ENCODE measurements around the gene NDUFA6.

NDUFA6 gene

DNA sequence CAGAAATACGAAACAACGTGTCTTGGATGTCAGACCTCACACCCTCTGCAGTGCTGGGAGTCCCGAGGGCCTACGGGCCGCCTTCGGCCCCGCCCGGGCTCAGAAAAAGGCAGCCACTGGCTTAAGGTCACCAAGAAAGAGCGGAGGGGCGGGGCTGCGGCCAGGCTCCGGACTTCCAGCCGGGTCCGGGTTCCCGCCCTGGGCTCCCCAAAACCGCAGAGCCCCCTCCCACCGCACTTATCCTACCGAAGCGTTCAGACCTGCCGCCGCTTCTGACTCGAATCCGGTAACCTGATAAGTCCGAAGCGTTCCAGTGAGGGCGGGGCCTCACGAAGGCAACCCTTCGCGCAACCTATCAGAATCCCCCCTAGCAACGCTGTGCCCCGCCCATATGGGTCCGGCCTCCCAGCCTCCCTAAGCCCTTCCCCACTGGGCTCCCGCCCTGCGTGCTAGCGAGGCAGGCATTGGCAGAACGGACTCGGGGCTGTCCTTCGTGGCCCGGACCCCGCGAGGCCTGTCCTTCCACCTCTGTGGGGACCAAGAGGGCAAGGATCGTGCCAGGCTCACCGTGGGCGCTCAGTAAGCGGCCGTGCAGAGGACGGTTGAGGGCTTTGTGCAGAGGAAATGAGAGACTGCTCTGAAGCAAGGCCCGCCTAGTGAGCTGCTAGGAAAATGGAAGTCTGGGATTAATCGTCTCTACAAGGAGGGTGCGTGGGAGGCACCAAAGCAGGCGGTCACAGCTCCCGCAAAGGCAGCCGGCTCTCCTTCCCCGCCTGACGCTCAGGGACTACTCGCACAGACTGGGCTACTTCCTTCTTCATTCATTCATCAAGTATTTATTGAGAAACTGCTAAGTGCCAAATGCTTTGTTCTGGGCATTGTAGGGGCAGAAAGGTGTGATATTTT, 19.8 kb downstream of the NDUFA6 start, which contains the start of gene NAGA:
TSS of gene NAGA (minus strand) at position 296 of the 906 bp plus-strand sequence. CDS start 515 bp downstream, outside the sequence.
- peak; percentile 97 for DNase-seq (ENCODE audit: low spot score)

DNA sequence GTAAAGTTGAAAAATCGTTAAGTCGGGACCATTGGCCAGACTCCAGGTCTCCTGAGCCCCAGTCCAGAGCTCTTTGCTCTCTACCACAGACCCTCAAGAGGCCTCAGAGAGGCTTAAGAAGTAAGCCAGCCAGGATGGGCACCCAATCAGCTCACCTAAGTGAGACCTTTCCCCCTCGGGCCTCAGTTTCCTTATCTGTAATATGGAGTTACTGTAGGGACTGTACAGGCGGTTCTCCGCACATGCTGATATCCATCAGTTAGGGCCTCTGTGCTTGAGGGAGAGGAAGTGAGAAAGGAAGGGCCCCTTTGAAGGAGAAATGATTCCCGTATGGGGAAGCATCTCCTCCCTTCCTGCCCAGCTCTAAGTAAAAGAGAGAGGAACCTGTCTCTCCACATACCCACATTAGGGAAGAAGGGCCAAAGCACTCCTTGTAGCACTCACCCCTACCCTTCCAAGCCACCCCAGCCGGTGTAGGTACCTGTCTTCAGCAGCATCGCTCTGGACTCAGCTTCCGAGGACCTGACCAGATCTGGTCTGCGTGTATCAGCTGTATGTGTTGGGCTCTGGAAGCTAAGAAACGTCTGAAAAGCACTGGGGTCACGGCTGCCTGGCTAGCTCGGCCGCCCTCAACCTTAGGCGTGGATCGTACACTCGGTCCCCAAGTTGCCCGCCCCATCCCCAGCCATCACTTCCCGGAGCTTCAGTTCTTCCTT, 20.6 kb downstream of the NDUFA6 start:
- DNase-seq (ENCODE audit: low spot score) = peak; percentile 54

DNA sequence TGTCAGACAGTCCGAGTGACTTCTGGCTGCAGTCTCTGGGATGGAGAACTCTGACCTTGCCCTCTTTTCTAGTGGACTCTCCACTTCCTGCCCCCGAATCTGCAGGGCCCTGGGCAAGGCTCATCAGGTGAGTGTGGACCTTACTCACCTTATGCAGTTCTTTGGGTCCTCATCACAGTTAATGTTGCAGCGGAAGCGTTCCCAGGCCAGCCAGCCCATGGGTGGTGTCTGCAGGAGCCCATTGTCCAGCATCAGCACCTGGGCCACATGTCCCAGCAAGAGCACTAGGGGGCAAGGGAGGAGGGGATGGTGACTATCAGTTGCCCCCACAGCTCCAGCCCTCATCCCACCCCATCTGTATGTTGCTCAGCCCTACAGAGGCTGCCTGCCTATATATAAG, 22.3 kb downstream of the NDUFA6 start:
- no peak for DNase-seq (ENCODE audit: low spot score)

DNA sequence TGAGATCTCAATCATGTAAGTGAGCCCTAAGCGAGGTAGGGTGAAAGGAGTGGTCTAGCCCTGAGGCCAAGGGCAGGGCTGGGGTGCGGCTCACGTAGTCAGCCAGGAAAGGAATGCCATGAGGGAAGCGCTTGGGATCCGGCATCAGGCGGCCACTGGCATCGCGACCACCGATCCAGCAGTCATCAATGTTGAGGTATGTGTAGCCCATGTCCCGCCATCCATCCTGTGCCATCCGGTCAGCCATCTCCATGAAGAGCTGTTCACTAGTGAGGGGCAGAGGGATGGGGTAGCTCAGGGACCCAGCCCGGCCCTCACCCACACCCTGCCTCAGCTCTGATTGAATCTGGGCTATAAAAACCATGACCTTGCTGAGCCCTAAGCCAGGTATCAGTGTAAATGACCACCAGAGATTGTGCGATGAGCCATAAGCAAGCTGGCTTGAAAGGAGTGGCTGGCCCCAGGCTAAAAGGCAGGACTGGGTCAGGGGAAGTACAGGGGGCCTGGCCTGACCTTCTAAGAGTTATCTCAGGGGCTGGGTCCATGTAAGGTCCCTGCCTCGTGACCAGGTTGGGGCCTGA, 22.8 kb downstream of the NDUFA6 start:
- DNase-seq (ENCODE audit: low spot score) = no peak

DNA sequence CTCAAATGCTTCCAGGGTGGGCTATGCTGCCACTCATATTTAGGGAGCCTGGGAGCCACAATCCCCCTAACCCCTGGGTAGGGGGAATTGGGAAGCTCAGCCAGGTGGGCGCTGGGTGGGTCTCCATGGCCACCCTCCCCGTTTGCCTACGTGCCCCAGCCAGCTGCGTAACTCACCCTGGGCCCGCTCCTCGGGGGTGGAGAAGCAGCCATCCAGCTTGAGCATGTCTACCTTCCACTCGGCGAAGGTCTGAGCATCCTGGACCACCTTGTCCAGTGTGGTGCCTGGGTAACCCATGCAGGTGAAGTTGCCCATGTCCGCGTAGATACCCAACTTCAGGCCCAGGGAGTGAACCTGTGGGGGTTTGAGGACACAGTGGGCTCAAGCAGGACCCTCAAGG, 23.6 kb downstream of the NDUFA6 start:
- DNase-seq (ENCODE audit: low spot score) = no peak

DNA sequence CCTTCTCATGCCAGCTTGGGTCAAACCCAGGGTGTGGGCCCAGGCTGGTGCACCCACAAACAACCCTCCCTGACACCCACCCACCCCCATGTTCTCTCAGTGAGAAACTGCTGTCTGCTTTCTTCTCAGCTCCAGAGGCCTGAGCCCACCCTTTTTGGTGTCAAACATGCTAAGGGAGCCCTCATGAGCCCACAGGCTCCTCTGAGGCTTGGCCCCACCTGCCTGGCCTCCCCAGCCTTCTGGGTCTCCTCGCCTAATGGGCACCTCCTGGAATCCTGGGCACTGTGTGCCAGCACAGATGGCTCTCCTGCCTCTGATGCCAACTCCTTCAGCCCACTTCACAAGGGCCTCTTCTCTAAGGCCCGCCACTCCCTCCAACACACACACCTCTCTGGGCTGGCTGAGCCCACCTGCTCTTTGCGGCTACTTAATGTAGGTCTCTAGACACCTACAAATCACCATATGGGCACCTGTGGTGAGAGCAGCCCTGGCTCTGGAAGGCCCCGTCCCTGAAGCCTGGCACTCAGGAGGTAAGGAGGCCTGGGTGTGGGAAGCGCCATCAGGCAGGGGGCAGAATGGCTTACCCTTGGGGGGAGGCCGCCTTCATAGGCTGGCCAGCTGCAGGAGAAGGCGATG, 24.3 kb downstream of the NDUFA6 start:
- DNase-seq (ENCODE audit: low spot score) = no peak

DNA sequence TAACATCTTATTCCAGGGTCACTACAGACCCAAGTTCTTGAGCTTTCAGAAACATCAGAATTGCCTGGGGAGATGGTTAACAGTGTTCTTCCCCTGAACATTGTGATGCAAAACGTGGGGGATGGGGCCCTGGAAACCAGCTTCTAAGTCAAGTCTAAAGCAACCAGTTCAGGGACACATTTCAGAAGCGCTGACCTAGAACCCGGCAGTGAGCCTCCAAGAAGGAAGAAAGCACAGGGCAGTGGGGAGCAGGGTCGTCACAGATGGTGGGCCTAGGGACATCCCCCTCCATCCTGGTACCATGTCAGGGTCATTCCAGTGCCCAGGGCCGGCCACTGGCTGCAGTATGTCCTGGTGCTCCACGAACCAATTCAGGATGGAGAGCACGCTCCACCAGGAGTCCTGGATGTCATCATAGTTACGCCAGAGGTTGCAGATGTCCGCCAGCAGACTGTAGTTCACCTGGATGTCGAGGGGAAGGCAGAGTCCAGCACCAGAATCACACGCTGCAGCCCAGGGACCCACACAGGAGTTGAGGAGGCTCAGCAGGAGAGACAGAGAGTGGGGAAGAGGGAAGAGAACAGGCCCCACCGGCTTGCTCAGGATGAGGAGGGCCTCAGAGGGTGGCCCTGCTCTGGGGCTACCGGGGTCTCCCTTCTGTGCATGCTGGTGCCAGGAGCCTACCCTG, 25.0 kb downstream of the NDUFA6 start:
- no peak for DNase-seq (ENCODE audit: low spot score)

DNA sequence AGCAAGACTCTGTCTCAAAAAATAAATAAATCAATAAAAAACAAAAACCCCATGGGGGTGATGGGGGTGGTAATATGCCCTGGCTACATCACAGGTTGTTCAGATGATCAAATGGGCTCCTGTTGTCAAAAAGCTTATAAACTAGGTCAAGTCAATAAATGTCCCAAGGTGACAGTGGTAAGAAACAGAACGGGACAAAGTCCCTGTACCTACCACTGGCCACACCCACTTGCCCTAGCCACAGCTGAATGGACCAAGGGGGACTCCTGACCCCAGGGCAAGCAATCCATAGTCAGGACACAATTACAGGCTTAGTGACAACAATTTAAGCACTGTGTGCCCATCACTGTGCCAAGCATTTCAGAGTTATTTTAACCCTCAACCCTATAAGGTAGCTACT, 25.9 kb downstream of the NDUFA6 start:
- DNase-seq (ENCODE audit: low spot score) = no peak

DNA sequence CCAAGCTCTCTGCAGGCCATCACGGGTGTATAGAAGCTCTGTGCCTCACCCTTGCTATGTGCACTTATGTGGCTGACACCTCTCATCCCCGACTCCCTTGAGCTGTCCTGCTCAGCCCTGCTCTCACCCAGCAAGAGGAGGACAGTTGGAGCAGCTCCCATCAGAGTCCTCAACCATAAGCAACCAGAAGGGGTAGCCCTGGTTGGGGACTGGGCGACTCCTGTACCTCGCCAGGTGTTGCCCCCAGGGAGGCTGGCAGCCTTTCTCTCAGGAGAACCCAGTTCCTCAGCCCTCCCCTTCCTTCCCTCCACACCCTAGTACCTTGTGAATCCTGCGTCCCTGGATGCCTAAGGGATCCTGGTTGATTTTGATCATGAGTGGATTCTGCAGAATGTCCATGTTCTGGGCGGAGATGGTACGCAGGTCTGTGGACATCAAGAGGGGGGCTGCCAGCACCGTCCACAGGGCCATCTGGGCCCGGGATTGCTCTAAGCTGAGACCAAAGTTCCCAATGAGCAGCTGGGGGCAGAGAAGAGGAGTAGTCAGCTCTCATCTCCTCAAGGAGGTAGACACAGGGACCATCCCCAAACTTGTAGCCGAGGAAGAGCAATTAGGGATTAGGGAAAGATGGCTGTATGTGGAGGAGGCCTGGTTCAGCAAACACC, 27.9 kb downstream of the NDUFA6 start:
- DNase-seq (ENCODE audit: low spot score) = no peak

DNA sequence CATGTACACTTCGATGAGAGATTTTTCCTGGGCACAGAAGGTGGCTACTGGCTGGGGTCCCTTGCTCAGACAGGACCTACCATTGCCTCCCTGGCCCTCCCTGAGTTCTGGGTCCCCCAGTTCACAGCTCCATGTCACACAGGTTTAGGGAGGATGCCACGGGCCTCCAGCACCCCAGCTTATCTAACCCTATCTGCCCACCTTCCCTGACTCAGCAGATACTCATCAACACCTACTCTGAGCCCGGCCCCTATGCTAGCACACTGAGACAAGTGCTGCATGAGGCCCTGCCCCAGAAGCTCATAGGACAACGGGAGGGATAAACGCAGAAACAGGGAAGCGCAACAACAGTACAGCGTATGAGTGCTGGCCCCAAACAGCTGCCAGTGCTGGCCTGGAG, 29.5 kb downstream of the NDUFA6 start:
- no peak for DNase-seq (ENCODE audit: low spot score)

DNA sequence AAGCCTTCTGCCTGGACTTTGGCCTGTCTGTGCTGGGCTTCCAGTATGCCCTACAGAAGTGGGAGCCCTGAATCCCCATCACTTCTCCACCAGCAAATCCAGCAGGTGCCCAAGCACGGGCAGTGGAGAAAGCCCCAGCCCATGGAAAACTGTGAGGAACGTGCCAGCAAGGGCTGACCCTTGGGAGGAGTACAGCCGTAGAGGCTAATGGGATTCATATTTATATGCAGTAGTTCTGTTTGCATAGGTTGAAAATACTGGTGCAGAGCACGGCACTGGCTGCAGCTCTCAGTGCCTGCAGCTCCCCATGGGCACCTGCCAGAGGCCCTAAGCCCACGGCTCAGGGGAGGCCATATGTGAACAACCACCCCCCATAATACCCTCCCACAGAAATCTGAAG, 30.1 kb downstream of the NDUFA6 start:
- DNase-seq (ENCODE audit: low spot score) = no peak

DNA sequence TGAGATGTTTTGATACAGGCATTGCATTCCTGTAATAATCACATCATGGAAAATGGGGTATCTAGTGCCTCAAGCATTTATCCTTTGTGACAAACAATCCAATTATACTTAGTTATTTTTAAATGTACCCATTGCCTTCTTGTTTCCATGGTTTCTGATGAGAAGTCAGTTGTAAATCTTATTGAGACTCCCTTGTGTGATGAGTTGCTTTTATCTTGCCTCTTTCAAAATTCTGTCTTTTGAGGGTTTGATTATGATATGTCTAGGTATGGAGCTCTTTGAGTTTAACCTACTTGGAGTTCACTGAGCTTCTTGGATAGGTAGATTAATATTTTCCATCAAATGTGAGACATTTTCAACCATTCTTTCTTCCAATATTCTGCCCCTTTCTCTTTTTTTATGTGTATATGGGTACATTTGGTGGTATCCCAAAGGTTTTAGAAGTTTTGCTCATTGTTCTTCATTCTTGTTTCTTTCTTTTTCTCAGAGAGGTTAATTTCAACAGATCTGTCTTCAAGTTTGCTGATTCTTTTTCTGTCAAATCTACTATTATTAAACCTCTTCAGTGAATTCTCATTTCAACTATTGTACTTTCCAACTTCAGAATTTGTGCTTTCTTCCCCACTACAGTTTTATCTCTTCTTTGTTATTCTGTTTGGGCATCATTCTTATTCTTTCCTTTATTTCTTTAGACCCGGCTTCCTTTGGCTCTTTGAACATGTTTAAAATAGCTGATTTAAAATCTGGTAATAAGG, 33.6 kb downstream of the NDUFA6 start:
- DNase-seq (ENCODE audit: low spot score) = no peak

DNA sequence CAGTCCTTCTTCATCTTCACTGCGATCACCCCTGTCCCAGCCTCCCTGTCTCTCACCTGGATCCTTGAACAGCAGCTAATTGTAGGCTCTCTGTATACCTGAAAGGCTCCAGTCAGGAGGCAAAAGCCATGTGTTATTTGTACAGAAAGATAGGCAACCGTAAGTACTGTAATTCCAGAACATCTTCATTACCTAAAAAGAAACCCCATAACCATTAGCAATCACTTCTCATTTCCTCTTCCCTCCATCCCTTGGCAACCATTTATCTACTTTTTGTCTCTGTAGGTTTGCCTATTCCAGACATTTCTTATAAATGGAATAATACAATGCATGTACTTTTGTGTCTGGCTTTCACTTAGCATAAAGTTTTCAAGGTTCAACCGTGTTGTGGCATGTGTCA, 37.8 kb downstream of the NDUFA6 start:
- no peak for DNase-seq (ENCODE audit: low spot score)

DNA sequence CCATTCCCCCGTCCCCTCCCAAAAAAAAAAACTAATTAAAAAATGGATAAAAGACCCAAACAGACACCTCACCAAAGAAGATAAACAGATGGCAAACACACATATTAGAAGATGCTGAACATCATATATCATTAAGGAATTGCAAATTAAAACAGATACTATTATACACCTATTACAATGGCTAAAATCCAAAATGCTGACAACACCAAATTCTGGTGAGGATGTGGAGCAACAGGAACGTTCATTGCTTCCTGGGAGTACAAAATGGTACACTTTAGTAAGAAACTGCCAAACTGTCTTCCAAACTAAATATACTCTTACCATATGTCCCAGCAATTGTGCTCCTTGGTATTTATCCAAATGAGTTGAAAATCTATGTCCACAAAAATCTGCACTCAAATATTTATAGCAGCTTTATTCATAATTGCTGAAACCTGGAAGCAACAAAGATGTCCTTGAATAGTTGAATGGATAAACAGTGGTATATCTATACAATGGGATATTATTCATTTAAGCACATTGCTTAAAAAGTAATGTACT, 39.9 kb downstream of the NDUFA6 start:
- DNase-seq (ENCODE audit: low spot score) = no peak

DNA sequence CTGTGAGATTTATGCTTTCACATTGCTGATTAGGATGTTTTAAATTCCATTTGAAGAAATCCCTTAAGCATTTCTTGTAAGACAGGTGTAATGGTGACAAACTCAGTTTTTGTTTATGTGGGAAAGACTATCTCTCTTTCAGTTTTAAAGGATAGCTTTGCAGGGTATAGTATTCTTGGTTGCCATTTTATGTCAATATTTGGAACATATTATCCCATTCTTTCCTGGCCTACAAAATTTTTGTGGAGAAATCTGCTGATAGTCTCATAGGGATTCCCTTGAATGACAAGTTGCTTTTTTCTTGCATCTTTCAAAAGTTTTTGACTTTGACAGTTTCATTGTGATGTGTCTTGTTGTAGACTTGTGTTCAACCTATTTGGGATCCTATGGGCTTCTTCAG, 48.8 kb downstream of the NDUFA6 start:
- no peak for DNase-seq (ENCODE audit: low spot score)

DNA sequence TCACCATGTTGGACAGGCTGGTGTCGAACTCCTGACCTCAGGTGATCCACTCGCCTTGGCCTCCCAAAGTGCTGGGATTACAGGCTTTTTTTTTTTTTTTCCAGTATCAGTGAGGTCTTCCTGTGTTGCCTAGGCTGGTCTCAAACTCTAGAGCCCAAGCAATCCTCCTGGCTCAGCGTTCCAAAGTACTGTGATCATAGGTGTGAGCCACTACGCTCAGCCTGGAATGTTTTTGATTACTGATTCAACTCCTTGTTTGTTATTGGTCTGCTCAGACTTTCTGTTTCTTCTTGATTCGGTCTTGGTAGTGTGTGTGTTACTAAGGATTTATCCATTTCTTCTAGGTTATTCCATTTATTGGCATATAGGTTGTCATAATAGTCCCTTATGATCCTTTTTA, 51.3 kb downstream of the NDUFA6 start:
- no peak for DNase-seq (ENCODE audit: low spot score)

All from RKO (cell line).